ENCODE measurements around the gene SH3D19.
"Not testable (repeated sequence)": the region's sequence is repeated elsewhere in the genome, so short reads cannot be mapped to it uniquely, and the experiment has no call there.

Gene SH3D19

DNA sequence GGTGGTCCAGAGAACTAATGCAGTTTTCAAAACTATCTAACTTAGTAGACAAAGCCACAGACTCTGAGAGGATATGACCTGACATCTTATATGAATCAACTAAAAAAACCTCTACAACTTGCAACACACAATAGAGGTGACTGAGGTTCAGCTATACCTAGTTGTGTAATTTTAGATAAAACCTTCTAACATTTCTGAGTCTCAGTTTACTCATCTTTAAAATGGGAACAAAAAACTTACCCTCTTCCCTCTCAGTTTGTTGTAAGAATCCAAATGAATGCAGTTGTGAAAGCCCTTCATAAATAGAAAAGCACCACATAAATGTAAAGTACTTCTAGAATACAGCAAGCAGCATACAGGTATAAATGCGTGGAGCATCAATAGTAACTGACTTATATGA lies 5.9 kb downstream of the SH3D19 start:
- FAIRE-seq: no peak

DNA sequence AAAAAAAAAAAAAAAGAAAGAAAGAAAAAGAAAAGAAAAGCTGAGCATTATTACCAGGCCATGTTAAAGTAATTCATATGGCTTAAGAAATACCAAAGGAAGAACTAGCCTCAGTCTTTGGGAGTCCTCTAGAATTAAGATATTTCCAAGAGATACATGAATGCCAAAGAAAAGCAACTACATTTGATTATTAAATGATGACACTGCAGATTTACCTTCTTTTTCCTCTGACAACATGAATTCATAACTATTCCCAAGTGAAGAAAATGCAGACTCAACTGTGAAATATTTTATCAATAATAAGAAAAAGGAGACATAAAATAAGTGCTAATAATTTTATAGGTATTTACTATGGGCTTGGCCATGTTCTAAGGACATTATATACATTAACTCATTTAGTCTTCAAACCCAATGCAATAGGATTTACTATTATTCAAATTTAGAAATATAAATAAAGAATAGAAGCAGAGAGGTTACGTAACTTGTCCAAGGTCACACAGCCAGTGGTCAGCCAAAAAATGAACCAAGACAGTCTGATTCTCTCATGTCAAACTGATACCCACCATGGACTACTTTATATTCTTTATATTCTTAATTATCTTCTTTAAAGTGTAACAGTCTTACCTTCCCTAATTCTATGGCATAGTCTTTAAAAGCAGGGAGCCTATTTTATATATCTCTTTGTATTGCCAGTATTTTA lies 6.9 kb downstream of the SH3D19 start:
- no peak for FAIRE-seq

DNA sequence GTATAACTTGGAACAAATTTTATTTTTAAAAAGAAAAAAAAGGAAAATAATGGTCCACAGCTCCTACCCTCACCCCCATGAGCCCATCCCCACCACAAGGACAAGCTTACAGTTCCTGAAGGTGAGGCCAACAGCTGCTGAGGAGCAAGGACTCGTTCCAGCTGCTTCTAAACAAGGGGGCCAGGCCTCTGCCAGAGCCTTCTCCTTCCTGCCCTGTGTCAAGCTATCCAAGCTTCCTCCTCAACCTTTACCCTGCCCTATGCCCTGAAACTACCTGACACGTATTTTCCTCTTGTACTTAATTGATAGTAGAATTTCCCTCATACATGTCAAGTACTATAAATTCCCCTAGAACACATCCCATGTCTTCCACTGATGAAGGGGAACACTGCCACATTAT lies 8.8 kb downstream of the SH3D19 start:
- FAIRE-seq: no peak

DNA sequence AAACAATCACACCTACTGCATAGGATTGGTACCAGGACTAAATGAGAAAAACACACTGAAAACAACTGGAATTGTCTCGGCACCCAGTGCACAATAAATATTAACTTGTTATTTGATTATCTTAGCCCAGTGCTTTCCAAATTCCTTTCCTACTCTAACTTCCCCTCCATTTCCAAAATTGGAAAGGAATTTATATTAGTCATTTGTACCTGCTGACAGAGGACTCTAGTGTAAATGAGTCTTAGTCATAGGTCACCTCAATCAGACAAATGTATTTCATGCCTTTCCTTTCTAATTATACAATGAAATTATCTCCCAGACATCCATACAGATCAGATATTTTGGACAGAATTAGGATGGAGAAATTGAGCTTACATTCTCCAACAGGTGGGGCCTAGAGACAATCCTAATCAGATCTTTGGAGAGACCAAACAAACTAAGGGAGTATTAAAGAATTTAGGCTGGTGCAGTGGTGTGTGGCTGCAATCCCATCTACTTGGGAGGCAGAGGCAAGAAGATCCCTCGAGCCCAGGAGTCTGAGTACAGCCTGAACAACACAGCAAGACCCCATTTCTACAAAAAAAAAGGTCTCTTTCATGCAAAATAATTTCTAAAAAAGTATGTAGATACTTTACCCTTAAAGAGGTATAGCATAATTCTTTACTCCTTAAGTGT lies 10.1 kb downstream of the SH3D19 start:
- FAIRE-seq: no peak

DNA sequence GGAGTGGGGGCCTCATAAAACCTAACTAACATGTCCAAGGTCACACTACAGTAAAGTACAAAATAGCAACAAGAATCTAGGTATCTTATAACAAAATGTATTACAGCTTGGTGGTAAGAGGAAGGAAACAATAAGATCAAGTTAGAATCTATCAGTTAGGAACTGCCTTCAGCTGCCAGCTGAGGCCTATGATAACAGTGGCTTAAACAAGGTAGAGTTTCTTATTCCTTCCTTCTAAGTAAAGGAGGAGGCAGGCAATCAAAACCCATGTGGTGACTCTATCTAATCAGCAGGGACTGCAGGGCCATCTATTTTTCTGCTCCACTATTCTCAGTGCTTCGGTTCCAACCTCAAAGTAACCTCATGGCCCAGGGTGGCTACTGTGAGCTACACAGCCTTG lies 10.9 kb downstream of the SH3D19 start:
- FAIRE-seq: no peak

DNA sequence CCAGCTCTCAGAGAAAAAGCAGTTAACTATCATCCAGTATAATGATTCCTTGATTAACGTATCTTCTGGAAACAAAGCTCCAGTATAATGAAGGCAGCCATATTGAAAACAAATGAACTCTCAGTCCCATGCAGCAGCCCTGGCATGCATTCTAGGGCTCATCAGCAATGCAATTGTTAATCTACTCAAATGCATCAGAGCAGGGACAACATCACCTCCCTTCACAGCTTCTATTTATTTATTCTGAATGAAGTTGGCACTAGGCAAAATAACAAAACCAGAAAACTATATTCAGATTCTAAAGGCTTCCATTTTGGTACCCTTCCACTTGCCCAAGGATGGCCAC lies 11.4 kb downstream of the SH3D19 start:
- no peak for FAIRE-seq

DNA sequence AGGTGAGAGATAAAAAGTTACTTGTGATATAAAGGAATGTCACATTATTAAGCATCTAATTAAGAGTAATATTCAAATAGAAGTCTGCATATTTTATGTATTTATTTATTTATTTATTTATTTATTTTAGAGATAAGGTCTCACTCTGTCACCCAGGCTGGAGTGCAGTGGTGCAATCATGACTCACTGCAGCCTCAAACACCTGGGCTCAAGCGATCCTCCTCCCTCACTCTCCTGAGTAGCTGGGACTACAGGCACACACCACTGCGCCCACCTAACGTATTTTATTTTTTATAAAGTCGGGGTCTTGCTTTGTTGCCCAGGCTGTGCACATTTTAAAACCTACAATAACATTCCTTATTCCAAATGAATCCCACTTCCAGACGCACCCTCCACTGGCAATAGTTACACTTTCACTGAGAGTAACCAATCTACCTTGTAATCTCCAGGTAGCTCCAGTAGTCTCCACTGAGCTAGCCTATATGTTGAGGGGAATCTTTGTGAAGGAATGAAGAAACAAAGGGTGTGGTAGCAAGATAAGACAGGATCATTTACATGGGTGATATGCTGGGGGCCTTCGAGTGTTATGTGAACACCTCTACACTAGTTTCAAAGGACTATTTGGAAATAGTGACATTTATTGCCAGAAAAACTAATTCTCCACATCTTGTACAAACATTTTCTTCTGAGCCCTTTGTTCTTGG lies 11.9 kb downstream of the SH3D19 start:
- no peak for FAIRE-seq

DNA sequence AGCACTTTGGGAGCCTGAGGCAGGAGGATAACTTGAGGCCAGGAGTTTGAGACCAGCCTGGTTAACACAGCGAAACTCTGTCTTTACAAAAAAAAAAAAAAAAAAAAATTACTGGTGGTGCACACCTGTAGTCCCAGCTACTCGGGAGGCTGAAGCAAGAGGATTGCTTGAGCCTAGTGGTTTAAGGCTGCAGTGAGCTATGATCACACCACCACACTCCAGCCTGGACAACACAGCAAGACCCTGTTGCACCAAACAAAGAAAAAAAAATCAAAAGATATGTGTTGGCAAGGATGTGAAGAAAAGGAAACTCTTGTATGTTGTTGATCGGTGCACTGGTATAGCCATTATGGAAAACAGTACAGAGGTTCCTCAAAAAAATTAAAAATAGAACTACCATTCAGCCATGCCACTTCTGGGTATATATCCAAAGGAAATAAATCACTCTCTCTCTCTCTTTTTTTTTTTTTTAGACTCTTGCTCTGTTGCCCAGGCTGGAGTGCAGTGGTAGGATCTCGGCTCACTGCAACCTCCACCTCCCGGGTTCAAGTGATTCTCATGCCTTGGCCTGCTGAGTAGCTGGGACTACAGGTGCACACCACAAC lies 15.2 kb downstream of the SH3D19 start:
- FAIRE-seq: no peak

DNA sequence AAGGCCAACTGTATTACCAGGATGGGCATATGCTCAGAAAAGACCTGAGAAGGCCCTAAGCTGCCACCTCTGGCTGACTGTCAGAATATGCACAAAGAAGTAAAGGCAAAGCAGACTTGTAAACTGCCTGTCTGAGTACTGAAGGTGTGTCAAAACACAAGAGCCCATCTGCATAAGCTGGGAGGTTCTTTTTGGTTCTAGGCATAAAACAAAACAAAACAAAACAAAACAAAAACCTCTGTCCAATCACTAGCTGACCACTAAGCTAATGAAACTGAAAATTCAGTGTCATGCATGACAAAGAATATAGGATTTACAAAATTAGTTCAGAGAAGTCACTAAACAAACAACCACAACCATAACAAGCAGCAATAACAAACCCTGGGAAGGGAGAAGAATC lies 20.6 kb downstream of the SH3D19 start:
- no peak for FAIRE-seq

DNA sequence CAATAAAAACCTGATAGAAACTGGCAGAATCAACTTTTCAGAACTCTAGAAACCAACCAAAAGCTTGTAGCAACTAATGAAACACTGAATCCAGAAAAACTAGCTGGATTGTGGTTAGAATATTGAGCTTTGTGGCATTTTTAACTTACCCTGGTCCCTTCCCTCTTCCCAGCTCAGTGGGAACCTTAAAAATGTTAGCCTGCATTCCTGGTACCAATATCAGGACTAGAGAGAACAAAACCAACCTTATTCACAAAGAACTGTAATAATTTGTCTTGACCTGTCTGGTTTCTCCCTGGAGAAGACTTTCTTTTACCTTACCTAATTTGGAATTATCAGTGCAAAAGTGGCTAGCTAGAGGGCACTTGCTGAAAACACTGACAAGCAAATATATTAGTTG lies 21.2 kb downstream of the SH3D19 start:
- FAIRE-seq: no peak

DNA sequence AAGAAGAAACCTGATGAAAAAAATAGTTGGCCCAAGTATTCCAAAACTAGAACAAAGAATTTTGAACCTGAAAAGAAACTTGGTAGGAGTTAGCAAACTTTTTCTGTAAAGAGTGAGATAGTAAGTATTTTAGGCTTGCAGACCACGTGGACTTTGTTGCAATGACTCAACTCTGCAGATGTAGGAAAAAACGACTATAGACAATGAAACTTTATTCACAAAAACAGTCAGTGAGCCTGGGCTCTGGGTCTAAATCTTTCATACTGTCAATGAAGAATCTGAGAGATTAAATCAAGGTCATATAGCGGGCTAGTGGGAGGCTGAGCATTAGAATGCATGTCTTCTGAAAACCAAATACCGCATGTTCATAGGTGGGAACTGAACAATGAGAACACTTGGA lies 23.0 kb downstream of the SH3D19 start:
- no peak for FAIRE-seq

DNA sequence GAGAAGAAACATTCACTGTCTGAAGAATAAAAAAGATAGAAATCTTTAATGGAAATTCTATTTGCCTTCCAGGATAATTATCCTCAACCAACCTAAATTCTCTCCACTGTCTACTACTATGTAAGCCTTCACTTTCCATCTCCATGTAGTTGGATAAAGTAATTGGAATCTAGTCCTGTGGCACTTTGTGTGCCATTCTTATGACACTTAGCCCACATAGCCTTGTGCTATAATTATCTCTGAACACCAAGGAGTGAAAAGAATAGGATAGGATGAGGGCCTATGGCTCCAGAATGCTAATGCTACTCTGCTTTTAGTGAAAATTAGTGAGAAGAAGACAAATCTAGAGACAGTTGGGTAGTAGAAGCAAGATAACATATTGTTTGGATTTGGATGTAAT lies 28.2 kb downstream of the SH3D19 start:
- FAIRE-seq: no peak

DNA sequence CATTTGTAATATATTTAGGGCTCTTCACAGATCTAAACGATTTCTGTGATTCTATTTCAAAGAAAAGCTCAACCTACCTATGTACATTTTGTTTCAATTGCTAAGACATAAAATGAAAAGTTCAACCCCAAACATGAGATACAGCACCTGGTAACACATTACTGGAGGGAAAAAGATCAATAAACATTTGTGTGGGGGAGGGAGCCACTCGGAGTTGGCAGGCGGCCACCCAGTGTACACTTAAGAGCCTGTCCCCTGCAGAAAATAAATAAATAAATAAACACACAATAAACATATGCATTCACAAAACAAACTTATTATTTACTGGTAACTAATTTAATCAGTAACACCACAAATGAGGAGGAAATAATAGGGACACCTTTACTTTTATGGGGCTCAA lies 29.2 kb downstream of the SH3D19 start:
- no peak for FAIRE-seq

DNA sequence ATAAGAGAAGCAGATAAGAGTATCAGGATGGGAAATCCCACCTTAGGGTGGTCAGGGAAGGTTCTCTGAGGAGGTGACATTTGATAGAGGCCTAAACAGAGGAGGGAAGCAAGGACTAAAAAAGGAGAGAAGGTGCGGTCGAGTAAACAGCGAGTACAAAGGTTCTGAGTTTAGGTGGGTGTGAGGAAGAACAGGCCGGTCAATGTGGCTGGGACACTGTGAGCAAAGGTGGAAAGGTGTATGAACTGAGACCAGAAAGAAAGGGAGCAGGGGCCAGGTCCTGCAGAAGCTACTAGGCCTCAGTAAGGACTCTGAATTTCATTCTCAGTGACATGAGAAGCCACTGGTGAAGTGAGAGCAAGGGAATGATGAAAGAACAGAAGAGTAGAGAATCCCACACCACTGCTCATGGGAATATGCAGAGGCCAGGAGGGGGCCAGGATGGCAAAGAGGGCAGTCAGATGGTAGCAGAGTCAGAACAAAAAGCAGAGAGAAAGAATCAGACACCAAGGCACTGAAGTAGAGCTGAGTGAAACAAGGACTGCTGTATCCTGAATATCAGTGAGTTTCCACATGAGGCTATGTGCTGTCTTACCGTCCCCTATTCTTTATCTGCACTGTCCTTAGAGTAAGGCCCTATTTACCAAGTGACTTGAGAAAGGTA lies 30.4 kb downstream of the SH3D19 start:
- no peak for FAIRE-seq

DNA sequence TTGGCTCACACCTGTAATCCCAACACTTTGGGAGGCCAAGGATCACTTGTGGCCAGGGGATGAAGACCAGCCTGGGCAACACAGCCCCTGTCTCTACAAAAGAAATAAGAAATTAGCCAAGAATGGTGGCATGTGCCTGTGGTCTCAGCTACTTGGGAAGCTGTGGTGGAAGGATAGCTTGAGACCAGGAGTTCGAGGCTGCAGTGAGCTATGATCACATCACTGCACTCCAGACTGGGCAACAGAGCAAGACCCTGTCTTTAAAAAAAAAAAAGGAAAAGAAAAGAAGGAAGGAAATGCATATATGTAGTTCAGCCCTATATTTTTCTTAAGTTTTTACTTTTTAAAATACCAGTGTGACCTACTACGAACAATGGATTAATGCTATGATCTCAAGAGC lies 33.4 kb downstream of the SH3D19 start:
- FAIRE-seq: no peak

DNA sequence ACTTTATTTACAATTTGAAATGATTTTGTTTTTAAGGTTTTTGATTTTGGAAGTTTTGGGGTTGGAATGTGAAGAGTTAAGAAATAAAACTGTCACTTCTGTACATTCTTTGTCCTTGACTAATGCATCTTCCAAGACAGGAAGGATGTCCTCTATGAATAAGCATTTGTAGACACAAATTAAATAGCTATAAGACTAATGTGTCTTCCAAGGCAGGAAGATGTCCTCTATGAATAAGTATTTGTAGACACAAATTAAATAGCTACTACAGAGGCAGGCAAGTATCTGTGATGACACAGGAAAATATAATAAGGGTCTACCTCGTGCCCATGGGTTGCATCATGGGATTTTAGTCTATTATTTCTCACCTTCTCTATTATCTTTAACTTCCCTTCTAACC lies 33.9 kb downstream of the SH3D19 start:
- FAIRE-seq: no peak

DNA sequence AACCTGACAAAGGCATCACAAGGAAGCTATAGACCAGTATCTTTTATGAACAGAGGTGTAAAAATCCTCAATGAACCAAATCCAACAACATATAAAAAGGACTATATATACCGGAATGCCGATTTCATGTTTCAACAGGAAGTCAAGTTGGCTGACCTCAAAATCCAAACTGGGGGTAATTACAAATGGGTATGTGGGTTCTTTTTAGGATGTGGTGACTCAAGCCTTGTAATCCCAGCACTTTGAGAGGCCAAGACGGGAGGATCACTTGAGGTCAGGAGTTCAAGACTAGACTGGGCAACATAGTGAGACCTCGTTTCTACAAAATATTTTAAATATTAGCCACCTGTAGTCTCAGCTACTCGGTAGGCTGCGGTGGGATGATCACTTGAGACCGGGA lies 38.0 kb downstream of the SH3D19 start:
- FAIRE-seq: no peak

DNA sequence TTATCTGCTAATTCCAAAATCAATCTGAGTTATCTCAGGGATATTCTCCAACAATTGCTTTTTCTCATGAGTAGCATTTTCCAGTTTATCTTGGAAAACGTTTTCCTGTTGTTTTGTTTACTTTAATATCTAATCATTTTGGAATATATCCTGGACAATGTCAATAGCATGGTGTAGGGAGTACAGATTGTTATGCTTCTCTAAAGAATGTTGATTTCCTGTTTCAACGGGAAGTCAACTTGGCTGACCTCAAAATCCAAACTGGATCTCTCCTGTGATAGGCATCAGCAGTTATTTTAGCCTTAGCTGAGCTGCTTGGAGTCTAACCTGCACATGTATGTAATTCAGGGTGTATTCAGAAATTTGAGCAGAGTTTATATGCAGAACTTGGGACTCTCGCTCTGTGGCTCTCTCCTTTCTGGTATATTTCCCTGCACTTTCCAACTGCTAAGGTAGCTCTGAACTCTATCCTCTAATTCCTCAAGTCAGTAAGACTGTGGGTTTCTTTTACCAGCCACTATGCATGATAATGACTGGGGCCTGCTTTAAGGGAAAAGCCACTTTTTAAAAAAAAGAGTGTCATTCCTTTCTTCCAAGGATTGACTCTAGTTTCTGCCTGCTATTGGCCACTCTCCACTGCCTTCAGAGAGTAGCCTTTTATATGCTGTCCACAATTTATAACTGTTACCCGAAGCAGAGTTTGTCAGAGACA lies 40.7 kb downstream of the SH3D19 start:
- FAIRE-seq: no peak

DNA sequence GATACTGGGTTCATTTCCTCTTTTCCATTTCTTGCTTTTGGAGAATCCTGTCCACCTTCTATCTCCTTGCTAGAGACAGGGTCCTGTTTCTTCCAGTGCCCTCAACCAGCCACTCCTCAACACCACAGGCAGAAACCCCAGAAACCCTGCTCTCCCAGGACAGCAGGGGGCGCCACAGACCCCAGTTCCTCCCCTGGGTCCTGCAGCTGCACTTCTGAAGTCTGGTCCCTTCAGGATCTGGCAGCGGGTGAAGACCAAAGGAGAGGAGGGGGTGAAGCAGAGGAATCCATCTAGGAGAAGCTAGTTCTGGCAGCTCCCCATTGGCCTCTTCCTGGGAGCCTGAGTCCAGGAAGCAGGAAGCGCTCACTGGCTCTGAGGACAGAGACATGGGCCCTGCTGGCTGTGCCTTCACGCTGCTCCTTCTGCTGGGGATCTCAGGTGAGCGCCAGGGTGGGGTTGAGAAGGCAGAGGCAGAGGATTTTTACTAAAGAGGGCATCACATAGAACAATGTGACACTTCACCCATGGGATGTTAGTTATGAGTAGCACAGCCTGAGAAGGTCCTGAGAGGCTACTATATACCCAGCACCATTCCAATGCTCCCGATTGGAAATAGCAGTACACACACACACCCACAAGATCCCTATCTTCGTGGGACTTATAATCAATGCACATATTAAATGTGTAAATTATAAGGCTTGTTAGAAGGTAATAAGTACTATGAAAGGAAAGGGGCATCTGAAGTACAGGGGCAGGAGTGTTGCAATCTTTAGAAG lies 48.4 kb downstream of the SH3D19 start, which contains the start of gene PRSS48:
TSS of gene PRSS48 (plus strand) at position 375 of the 776 bp plus-strand sequence. CDS start at position 387, 12 bp downstream.
- FAIRE-seq: no peak

DNA sequence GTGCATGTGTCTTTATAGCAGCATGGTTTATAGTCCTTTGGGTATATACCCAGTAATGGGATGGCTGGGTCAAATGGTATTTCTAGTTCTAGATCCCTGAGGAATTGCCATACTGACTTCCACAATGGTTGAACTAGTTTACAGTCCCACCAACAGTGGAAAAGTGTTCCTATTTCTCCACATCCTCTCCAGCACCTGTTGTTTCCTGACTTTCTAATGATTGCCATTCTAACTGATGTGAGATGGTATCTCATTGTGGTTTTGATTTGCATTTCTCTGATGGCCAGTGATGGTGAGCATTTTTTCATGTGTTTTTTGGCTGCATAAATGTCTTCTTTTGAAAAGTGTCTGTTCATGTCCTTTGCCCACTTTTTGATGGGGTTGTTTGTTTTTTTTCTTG lies 56.5 kb downstream of the SH3D19 start:
- FAIRE-seq: not testable (repeated sequence)

DNA sequence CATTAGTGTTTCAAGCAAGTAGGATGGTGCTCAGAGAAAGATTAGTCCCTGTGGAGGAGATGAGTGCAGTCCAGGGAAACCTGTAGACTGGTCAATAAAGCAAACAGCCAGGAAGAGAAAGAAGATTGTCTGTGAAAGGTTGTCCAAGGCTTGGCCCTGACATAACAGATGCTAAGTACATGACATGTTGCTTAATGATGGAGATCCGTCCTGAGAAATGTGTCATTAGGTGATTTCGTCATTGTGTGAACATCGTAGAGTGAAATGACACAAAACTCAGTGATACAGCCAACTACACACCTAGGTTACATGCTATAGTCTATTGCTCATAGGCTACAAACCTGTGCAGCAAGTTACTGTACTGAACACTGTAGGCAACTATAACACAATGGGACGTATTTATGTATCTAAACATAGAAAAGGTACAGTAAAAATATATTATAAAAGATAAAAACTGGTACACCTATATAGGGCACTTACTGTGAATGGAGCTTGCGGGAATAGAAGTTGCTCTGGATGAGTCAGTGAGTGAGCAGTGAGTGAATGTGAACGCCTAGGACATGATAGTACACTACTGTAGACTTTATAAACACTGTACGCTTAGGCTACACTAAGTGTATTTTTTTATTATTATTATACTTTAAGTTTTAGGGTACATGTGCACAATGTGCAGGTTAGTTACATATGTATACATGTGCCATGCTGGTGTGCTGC lies 57.4 kb downstream of the SH3D19 start:
- FAIRE-seq: no peak

All from colon (tissue), 2 donors.